ENCODE data around the gene MYOM3.
"Not testable (repeated sequence)": the region's sequence is repeated elsewhere in the genome, so short reads cannot be mapped to it uniquely, and the experiment has no call there.

Gene MYOM3

GRCh38 chr1:24069817-24070216 lies 42.1 kb downstream of the MYOM3 start:
- no peak for DNase-seq

GRCh38 chr1:24067978-24068377 lies 44.0 kb downstream of the MYOM3 start:
- no peak for DNase-seq

- no peak for DNase-seq
Observed at GRCh38 chr1:24065304-24065703, 46.6 kb downstream of the MYOM3 start.

- no peak for DNase-seq
Observed at GRCh38 chr1:24062221-24062620, 49.7 kb downstream of the MYOM3 start.

GRCh38 chr1:24060482-24060881 lies 51.5 kb downstream of the MYOM3 start:
- DNase-seq = no peak

GRCh38 chr1:24058671-24059455 lies 53.1 kb downstream of the MYOM3 start:
- no peak for DNase-seq

GRCh38 chr1:24057171-24057570 lies 54.8 kb downstream of the MYOM3 start:
- DNase-seq = no peak

- DNase-seq = no peak
Observed at GRCh38 chr1:24055681-24056080, 56.3 kb downstream of the MYOM3 start.

- no peak for DNase-seq
Observed at GRCh38 chr1:24052220-24052619, 59.7 kb downstream of the MYOM3 start.

- DNase-seq = no peak
Observed at GRCh38 chr1:24051206-24051945, 60.6 kb downstream of the MYOM3 start.

GRCh38 chr1:24049733-24050132 lies 62.2 kb downstream of the MYOM3 start:
- DNase-seq = no peak

- not testable (repeated sequence) for DNase-seq
Observed at GRCh38 chr1:24048894-24049293, 63.0 kb downstream of the MYOM3 start.

GRCh38 chr1:24048205-24048869 lies 63.6 kb downstream of the MYOM3 start:
- no peak for DNase-seq

- DNase-seq = no peak
Observed at GRCh38 chr1:24047110-24047477, 64.8 kb downstream of the MYOM3 start.

GRCh38 chr1:24045771-24046170 lies 66.2 kb downstream of the MYOM3 start:
- DNase-seq = no peak

GRCh38 chr1:24044672-24045071 lies 67.3 kb downstream of the MYOM3 start:
- not testable (repeated sequence) for DNase-seq

- no peak for DNase-seq
Observed at GRCh38 chr1:24043345-24044032, 68.4 kb downstream of the MYOM3 start.

GRCh38 chr1:24042315-24042714 lies 69.6 kb downstream of the MYOM3 start:
- no peak for DNase-seq

GRCh38 chr1:24036088-24036487 lies 75.8 kb downstream of the MYOM3 start:
- no peak for DNase-seq

GRCh38 chr1:24032981-24033380 lies 79.0 kb downstream of the MYOM3 start:
- DNase-seq = no peak

GRCh38 chr1:24030976-24031516 lies 80.9 kb downstream of the MYOM3 start:
- not testable (repeated sequence) for DNase-seq

- DNase-seq = peak in 1 of 2 donors; percentile 49
Observed at GRCh38 chr1:24027838-24028468, 84.0 kb downstream of the MYOM3 start.
